Hypothalamus (tissue), 51 donors: ENCODE measurements around the gene ATAD3B.
A peak's percentile ranks its signal among the peaks of the same experiment; 100 is the strongest.
"Not testable (repeated sequence)": the region's sequence is repeated elsewhere in the genome, so short reads cannot be mapped to it uniquely, and the experiment has no call there.

ENCODE experiments used
- DNase-seq, 51 donors: peaks; one replicate each; lab custom pipeline; 2025; lab: John Stamatoyannopoulos, UW

ATAD3B gene

GRCh38 chr1:1527092-1527816, 55.7 kb downstream of the ATAD3B start:
- DNase-seq, result no peak

GRCh38 chr1:1528301-1529267, 57.0 kb downstream of the ATAD3B start:
- no peak for DNase-seq

- DNase-seq, result no peak
Observed at GRCh38 chr1:1529321-1529720, 57.8 kb downstream of the ATAD3B start.

GRCh38 chr1:1529936-1530335, 58.4 kb downstream of the ATAD3B start:
- no peak for DNase-seq

- DNase-seq, result no peak
Observed at GRCh38 chr1:1531947-1532346, 60.4 kb downstream of the ATAD3B start.

- DNase-seq, result not testable (repeated sequence)
Observed at GRCh38 chr1:1533176-1533893, 61.8 kb downstream of the ATAD3B start.

GRCh38 chr1:1533894-1534291, 62.3 kb downstream of the ATAD3B start:
- not testable (repeated sequence) for DNase-seq

- no peak for DNase-seq
Observed at GRCh38 chr1:1534401-1535154, 63.0 kb downstream of the ATAD3B start.

GRCh38 chr1:1535201-1536018, 63.8 kb downstream of the ATAD3B start:
- DNase-seq, result no peak

GRCh38 chr1:1536019-1536937, 64.7 kb downstream of the ATAD3B start:
- DNase-seq, result peak in 3 of 51 donors; percentile 16 to 36 (median 22)

GRCh38 chr1:1536938-1537546, 65.5 kb downstream of the ATAD3B start:
- DNase-seq, result no peak

GRCh38 chr1:1537626-1538250, 66.2 kb downstream of the ATAD3B start:
- no peak for DNase-seq

- DNase-seq, result no peak
Observed at GRCh38 chr1:1538334-1538733, 66.8 kb downstream of the ATAD3B start.

- DNase-seq, result no peak
Observed at GRCh38 chr1:1538989-1539309, 67.4 kb downstream of the ATAD3B start.

GRCh38 chr1:1539310-1540089, 67.9 kb downstream of the ATAD3B start:
- peak in 14 of 51 donors; percentile 6 to 44 (median 24) for DNase-seq

- DNase-seq, result peak in 48 of 51 donors; percentile 8 to 85 (median 64)
Observed at GRCh38 chr1:1540090-1540817, 68.7 kb downstream of the ATAD3B start, which contains the start of gene TMEM240. Gene TMEM240, minus strand, starts transcription at chr1:1540624. Its CDS starts 278 bp downstream, at chr1:1540346.
